ENCODE results near the gene NCKIPSD.

GRCh38 chr3:48708481-48708889, 22.8 kb upstream of the NCKIPSD start:
- TF ChIP-seq GLIS3 (CRISPR knock-in tag; IDR thresholded peaks at IDR 0.05) (no peak), OSR1 (CRISPR knock-in tag; IDR thresholded peaks at IDR 0.05) (no peak)

Measured in SK-N-SH treated with all-trans-retinoic acid at 6 μM for 48 hours (cell line).